Suprapubic skin (tissue), 4 donors: ENCODE data around the gene HLCS.

Experiments used
- CTCF ChIP-seq, 2 donors: fragments of 200-600 bp in 1 of 2; fragments of 450-650 bp in 1 of 2; sonication (generic) in 1 of 2; IDR thresholded peaks; one replicate each; pipeline ENCODE4 v1.5.1; 2016 to 2019; ENCODE audit warnings: antibody characterized with exemption in 2 of 2, mild to moderate bottlenecking in 1 of 2, moderate library complexity in 1 of 2
- EP300 ChIP-seq: sonication (generic); formaldehyde crosslinking; IDR thresholded peaks from one replicate; pipeline ENCODE4 v1.6.1; 2017; ENCODE audit warnings: antibody characterized with exemption
- POLR2A ChIP-seq, 2 donors: fragments of 450-650 bp; IDR thresholded peaks; one replicate each; pipeline ENCODE4 v1.6.1; 2017; ENCODE audit warnings: antibody characterized with exemption in 2 of 2, mild to moderate bottlenecking in 2 of 2, moderate library complexity in 2 of 2
- POLR2AphosphoS5 ChIP-seq, 3 donors: sonication (generic); formaldehyde crosslinking; IDR thresholded peaks; one replicate each; pipeline ENCODE4 v1.6.1; 2017; ENCODE audit warnings: antibody characterized with exemption in 3 of 3

GRCh38 chr21:36932161-36932816 lies 34.2 kb downstream of the HLCS start:
- TF ChIP-seq EP300, result no peak
- TF ChIP-seq POLR2A (IDR thresholded peaks at IDR 0.05), result no peak
- no peak for TF ChIP-seq CTCF (IDR thresholded peaks at IDR 0.05)
- TF ChIP-seq POLR2AphosphoS5 (IDR thresholded peaks at IDR 0.05), result no peak
